Activated CD8-positive, alpha-beta memory T cell treated with anti-CD3 and anti-CD28 coated beads, Interleukin-2, amount 10 ng/mL, durations not matched to agents 7 days and 5 days (primary cell): Measurements from ENCODE around the gene YY2. TPM values are rescaled to one million over a fixed set of nuclear protein-coding genes. Genes with fewer than 3 reads are reported as not detected.
"Not testable (repeated sequence)": the region's sequence is repeated elsewhere in the genome, so short reads cannot be mapped to it uniquely, and the experiment has no call there.

Source experiments
- ATAC-seq: fragments of 150-1000 bp; cut with Tn5 transposase; one replicate; pipeline ENCODE4 v1.10.0; 2021; ENCODE audit warnings: moderate library complexity
- CTCF ChIA-PET: fragments of 350-600 bp; sonication (Branson Sonifier 250); formaldehyde crosslinking; loops from one replicate; lab custom pipeline; 2021; ENCODE audit warnings: antibody characterized with exemption; lab: Charles Lee
- DNase-seq: peaks from one replicate; pipeline ENCODE4 v3.0.0-alpha.2; 2020
- H3K27ac Mint-ChIP-seq: one replicate; pipeline ENCODE4 v1.8.0; 2021; ENCODE audit warnings: mild to moderate bottlenecking, mixed read lengths
- H3K27me3 Mint-ChIP-seq: one replicate; pipeline ENCODE4 v1.8.0; 2021; ENCODE audit warnings: mixed read lengths
- H3K36me3 Mint-ChIP-seq: one replicate; pipeline ENCODE4 v1.8.0; 2021; ENCODE audit warnings: mild to moderate bottlenecking, mixed read lengths
- H3K4me1 Mint-ChIP-seq: one replicate; pipeline ENCODE4 v1.8.0; 2021; ENCODE audit warnings: mixed read lengths
- H3K4me3 Mint-ChIP-seq: one replicate; pipeline ENCODE4 v1.8.0; 2021; ENCODE audit warnings: mild to moderate bottlenecking, moderate library complexity, mixed read lengths
- H3K9me3 Mint-ChIP-seq: one replicate; pipeline ENCODE4 v1.8.0; 2022; ENCODE audit warnings: low read depth, mixed read lengths
- total RNA-seq, 2 experiments: library from RNA; stranded (reverse); gene quantifications; one replicate each; pipeline ENCODE4 v1.2.3, GENCODE V29; 2021

The YY2 gene
- 1 to 10 TPM; 1.3 to 1.7 TPM for total RNA-seq

GRCh38 chrX:21855937-21856415 lies at the start of gene YY2:
YY2 (plus strand) TSS chrX:21855987; CDS start chrX:21856485, 498 bp downstream.
- ATAC-seq (no peak), DNase-seq (no peak)
- Mint-ChIP-seq H3K27me3 (no peaks in the 10 kb centered on the region), H3K4me3 (no peak within 1 kb of the TSS), H3K36me3 (peaks cover 20% of the 10 kb centered on the region), H3K9me3 (no peaks in the 10 kb centered on the region), H3K4me1 (no peaks in the 10 kb centered on the region), H3K27ac (no peak within 1 kb of the TSS)
- CTCF ChIA-PET, result no interaction called here

- no peak for DNase-seq
- CTCF ChIA-PET, result no interaction called here
- H3K4me1 Mint-ChIP-seq, result no peaks in the 10 kb centered on the region
- H3K9me3 Mint-ChIP-seq, result no peaks in the 10 kb centered on the region
- no peaks in the 10 kb centered on the region for H3K36me3 Mint-ChIP-seq
- H3K4me3 Mint-ChIP-seq, result no peak overlapping the region
- H3K27ac Mint-ChIP-seq, result no peak overlapping the region
- H3K27me3 Mint-ChIP-seq, result no peaks in the 10 kb centered on the region
- ATAC-seq, result no peak
Measured at GRCh38 chrX:21806691-21807090, 49.1 kb upstream of the YY2 start.

DNA sequence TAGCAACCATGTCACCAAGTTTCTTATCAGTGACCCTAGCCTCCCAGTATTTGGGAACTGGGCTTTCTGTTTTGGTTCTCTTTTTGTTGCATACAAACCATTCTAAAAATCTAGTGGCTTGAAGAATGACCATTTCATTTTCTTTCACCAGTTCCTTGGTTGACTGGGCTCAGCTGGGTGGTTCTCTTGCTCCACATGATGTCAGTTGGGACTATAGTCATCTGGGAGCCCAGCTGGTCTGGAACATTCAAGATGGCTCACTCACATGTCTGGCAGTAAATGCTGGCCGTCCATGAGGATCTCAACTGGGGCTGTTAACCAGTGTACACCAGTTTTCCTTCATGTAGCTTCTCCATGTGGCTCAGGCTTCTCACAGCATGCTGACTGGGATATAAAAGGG lies 44.0 kb upstream of the YY2 start:
- no peak overlapping the region for H3K4me3 Mint-ChIP-seq
- ATAC-seq (no peak), DNase-seq (no peak)
- H3K9me3 Mint-ChIP-seq, result no peaks in the 10 kb centered on the region
- no peak overlapping the region for H3K27ac Mint-ChIP-seq
- no peaks in the 10 kb centered on the region for H3K4me1 Mint-ChIP-seq
- H3K27me3 Mint-ChIP-seq, result no peaks in the 10 kb centered on the region
- H3K36me3 Mint-ChIP-seq, result no peaks in the 10 kb centered on the region
- CTCF ChIA-PET, result no interaction called here

DNA sequence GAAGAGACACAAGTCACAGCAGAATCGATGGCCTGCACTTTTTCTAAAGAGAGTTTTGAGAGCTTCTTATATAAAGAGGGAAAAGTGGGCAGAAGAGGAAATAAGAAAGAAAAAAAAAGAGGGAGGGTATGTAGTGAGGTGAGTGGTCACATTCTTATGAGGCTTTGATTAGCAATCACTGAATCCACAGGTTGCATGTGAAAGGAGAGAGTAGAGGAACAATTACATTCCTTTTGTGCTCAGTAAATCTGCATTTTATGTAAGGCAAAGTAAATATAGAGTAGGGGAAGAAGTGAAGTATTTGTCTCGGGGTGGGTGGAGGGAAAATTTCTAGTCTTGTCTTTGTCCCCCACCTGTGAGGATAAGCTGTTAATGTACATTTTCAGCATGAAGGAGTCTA lies 43.2 kb upstream of the YY2 start:
- no peaks in the 10 kb centered on the region for H3K36me3 Mint-ChIP-seq
- CTCF ChIA-PET, result no interaction called here
- H3K4me1 Mint-ChIP-seq, result no peaks in the 10 kb centered on the region
- H3K27ac Mint-ChIP-seq, result no peak overlapping the region
- no peaks in the 10 kb centered on the region for H3K27me3 Mint-ChIP-seq
- DNase-seq (no peak), ATAC-seq (no peak)
- H3K4me3 Mint-ChIP-seq, result no peak overlapping the region
- H3K9me3 Mint-ChIP-seq, result no peaks in the 10 kb centered on the region

- CTCF ChIA-PET, result no interaction called here
- DNase-seq, result no peak
- no peaks in the 10 kb centered on the region for H3K36me3 Mint-ChIP-seq
- H3K4me1 Mint-ChIP-seq, result no peaks in the 10 kb centered on the region
- H3K9me3 Mint-ChIP-seq, result no peaks in the 10 kb centered on the region
- no peaks in the 10 kb centered on the region for H3K27me3 Mint-ChIP-seq
- ATAC-seq, result no peak
- no peak overlapping the region for H3K27ac Mint-ChIP-seq
- no peak overlapping the region for H3K4me3 Mint-ChIP-seq
Measured at GRCh38 chrX:21813612-21814368, 42.0 kb upstream of the YY2 start.

DNA sequence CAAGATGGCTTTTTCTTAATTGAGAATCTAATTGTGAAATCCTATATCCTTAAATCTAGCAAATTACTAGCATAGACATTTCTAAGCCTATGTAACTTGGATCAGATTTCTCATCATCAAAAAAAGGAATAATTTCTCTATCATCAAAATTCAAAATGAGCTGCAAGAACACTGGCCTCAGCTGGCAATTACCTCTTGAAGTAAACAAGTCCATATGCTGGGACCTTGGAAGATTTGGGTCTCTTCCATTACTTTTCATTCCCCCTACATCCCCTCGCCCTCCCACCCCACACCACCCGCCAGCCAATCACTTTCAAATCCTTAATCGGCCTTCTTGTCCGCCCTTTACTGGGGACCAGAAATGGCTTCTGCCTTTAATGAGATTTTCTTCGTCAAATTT lies 39.7 kb upstream of the YY2 start:
- Mint-ChIP-seq H3K27me3 (no peaks in the 10 kb centered on the region), H3K4me3 (no peak overlapping the region), H3K36me3 (no peaks in the 10 kb centered on the region), H3K4me1 (no peaks in the 10 kb centered on the region), H3K27ac (no peak overlapping the region), H3K9me3 (no peaks in the 10 kb centered on the region)
- CTCF ChIA-PET, result no interaction called here
- no peak for DNase-seq
- no peak for ATAC-seq

- DNase-seq, H3K27me3 Mint-ChIP-seq, H3K4me3 Mint-ChIP-seq, H3K9me3 Mint-ChIP-seq, H3K27ac Mint-ChIP-seq, H3K36me3 Mint-ChIP-seq, H3K4me1 Mint-ChIP-seq, CTCF ChIA-PET, ATAC-seq: not testable (repeated sequence)
Measured at GRCh38 chrX:21820170-21820569, 35.6 kb upstream of the YY2 start.

DNA sequence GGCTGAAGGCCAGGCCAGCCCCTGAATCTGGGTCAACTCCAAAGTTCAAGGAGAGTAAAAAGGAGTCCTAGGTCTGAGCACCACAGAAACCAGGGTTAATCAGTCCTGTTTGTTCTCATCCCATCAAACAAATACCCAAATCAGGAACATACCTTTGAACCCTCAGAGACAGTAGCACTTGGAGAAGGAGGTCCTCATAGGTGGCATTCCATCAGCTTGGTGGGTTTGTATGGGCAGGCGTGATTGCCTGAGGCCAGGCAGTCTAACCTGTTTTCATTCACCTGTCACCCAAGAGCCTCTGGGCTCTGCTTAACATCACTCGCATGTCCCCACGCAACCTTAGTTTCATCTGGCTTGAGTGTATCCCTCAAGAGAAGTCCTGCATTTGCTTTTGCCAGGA lies 33.9 kb upstream of the YY2 start:
- ATAC-seq, result no peak
- Mint-ChIP-seq H3K36me3 (no peaks in the 10 kb centered on the region), H3K9me3 (no peaks in the 10 kb centered on the region), H3K4me1 (no peaks in the 10 kb centered on the region), H3K4me3 (no peak overlapping the region), H3K27me3 (no peaks in the 10 kb centered on the region), H3K27ac (no peak overlapping the region)
- no peak for DNase-seq
- CTCF ChIA-PET, result interaction anchor here (1.0 kb wide), 1 partner anchor 11 kb away, joined by 3 read pairs; no protein-coding TSS in a partner anchor

DNA sequence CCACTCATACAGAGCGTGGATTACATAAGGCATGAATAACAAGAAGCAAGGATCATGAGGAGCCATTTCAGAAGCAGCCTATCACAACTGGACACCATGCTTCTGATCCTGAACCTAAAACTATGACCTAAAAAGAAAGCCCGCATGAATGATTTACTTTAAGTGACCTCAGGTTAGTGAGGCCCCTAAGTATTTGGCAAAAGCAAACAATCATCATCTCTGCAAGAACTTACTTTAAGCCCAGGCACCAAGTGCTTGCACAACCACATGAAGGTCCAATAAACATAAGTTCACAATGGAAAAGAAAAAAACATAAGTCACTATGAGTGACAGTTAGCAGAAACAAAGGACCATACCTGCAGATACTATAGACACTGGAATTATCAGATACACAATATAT lies 24.3 kb upstream of the YY2 start:
- no peaks in the 10 kb centered on the region for H3K4me1 Mint-ChIP-seq
- no peak overlapping the region for H3K4me3 Mint-ChIP-seq
- no peak for ATAC-seq
- no peaks in the 10 kb centered on the region for H3K36me3 Mint-ChIP-seq
- no peaks in the 10 kb centered on the region for H3K27me3 Mint-ChIP-seq
- no peaks in the 10 kb centered on the region for H3K9me3 Mint-ChIP-seq
- no peak overlapping the region for H3K27ac Mint-ChIP-seq
- CTCF ChIA-PET, result no interaction called here
- DNase-seq, result no peak

- Mint-ChIP-seq H3K9me3 (no peaks in the 10 kb centered on the region), H3K4me3 (no peak overlapping the region), H3K27ac (no peak overlapping the region), H3K27me3 (no peaks in the 10 kb centered on the region), H3K36me3 (peaks cover 3% of the 10 kb centered on the region), H3K4me1 (peaks cover 6% of the 10 kb centered on the region)
- ATAC-seq, result no peak
- CTCF ChIA-PET, result interaction anchor here (1.0 kb wide), 1 partner anchor 1310 kb away, joined by 3 read pairs; no protein-coding TSS in a partner anchor
- DNase-seq, result no peak
Measured at GRCh38 chrX:21837056-21837455, 18.7 kb upstream of the YY2 start.

GRCh38 chrX:21838937-21839333 lies 16.9 kb upstream of the YY2 start:
- Mint-ChIP-seq H3K27ac (peak overlapping the region; percentile 87), H3K4me3 (peak overlapping the region; percentile 89), H3K36me3 (peaks cover 5% of the 10 kb centered on the region), H3K27me3 (no peaks in the 10 kb centered on the region), H3K9me3 (no peaks in the 10 kb centered on the region), H3K4me1 (peaks cover 6% of the 10 kb centered on the region)
- CTCF ChIA-PET, result interaction anchor here (0.9 to 1.9 kb wide), 3 partner anchors 141 to 243 kb away, joined by 3 to 6 read pairs (median 3); no protein-coding TSS in a partner anchor
- no peak for ATAC-seq
- DNase-seq, result no peak

GRCh38 chrX:21839334-21840192 lies 16.2 kb upstream of the YY2 start, which contains the start of gene MBTPS2:
MBTPS2 (plus strand) TSS chrX:21839617; CDS start chrX:21839735, 118 bp downstream.
- ATAC-seq (peak; percentile 94), DNase-seq (peak; percentile 88)
- Mint-ChIP-seq H3K4me1 (peaks cover 6% of the 10 kb centered on the region), H3K27me3 (no peaks in the 10 kb centered on the region), H3K27ac (peak within 1 kb of the TSS; percentile 87), H3K9me3 (no peaks in the 10 kb centered on the region), H3K4me3 (peak within 1 kb of the TSS; percentile 89), H3K36me3 (peaks cover 5% of the 10 kb centered on the region)
- CTCF ChIA-PET, result interaction anchor here (0.9 to 1.9 kb wide), 3 partner anchors 141 to 242 kb away, joined by 3 to 6 read pairs (median 3); no protein-coding TSS in a partner anchor

- ATAC-seq (peak; percentile 11), DNase-seq (peak; percentile 43)
- Mint-ChIP-seq H3K4me3 (peak overlapping the region; percentile 89), H3K9me3 (no peaks in the 10 kb centered on the region), H3K27ac (peak overlapping the region; percentile 87), H3K36me3 (peaks cover 8% of the 10 kb centered on the region), H3K27me3 (no peaks in the 10 kb centered on the region), H3K4me1 (peaks cover 6% of the 10 kb centered on the region)
- CTCF ChIA-PET, result interaction anchor here (1.9 kb wide), 1 partner anchor 145 kb away, joined by 6 read pairs; no protein-coding TSS in a partner anchor
Measured at GRCh38 chrX:21840193-21840545, 15.6 kb upstream of the YY2 start.
